ENCODE results near the gene GARIN5B. TPM values are rescaled to one million over a fixed set of nuclear protein-coding genes. Genes with fewer than 3 reads are reported as not detected.

GARIN5B gene
- total and polyA plus RNA-seq, 12 donors = not detected

DNA sequence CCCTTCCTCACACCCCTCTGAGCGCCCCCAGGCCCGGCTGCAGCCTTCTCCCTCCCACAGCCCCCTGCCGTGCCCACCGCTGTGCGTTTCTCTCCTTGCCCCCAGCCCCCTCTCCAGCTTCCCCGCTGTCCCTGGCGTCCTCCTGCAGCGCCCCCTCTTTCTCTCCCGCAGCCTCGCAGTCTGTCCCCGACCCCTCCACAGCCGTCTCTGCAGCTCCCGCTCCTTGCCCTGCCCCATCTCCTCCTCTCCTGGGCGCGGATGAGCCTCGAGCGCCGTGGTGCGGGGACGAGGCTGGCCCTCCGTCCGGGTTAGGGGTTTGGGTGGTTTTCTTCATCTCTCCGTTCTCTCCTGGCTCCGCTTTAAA, 22.3 kb downstream of the GARIN5B start:
- peak overlapping the region in 5 of 10 donors; percentile 90 to 93 (median 93) for H3K27ac ChIP-seq
- H3K4me1 ChIP-seq = peaks cover 7 to 28% (median 21%) of the 10 kb centered on the region in 9 donors
- peaks cover 0 to 26% (median 7%) of the 10 kb centered on the region in 9 donors for H3K36me3 ChIP-seq
- WGBS, 2 donors = 2 to 6% methylated on average over 23 to 24 of the region's 24 CpGs
- peak overlapping the region in 9 of 10 donors; percentile 67 to 92 (median 73) for H3K4me3 ChIP-seq
- DNase-seq (no peak), ATAC-seq (no peak)
- no peaks in the 10 kb centered on the region for H3K9me3 ChIP-seq
- no peaks in the 10 kb centered on the region for H3K27me3 ChIP-seq
- intact Hi-C loops (cut with DNase I) = loop anchor here in 1 of 10 donors (2.0 kb wide), 1 partner anchor 42 kb away; no protein-coding TSS in a partner anchor
- no peak for TF ChIP-seq CTCF (IDR thresholded peaks at IDR 0.05)

GRCh38 chr19:55339889-55340783, 22.9 kb downstream of the GARIN5B start:
- 3 to 5% methylated on average over 17 to 44 of the region's 44 CpGs for WGBS, 2 donors
- H3K9me3 ChIP-seq = no peaks in the 10 kb centered on the region
- intact Hi-C loops (cut with DNase I) = loop anchor here in 4 of 10 donors (1.0 to 5.0 kb wide), 4 partner anchors 38 to 45 kb away; partner anchors contain the start of genes RPL28 (in 3 of the 4) and TMEM238 (in 1 of the 4)
- H3K27ac ChIP-seq = peak overlapping the region; percentile 21 to 93 (median 87)
- DNase-seq (no peak), ATAC-seq (peak in 2 of 8 donors; percentile 0 to 1)
- H3K4me3 ChIP-seq = peak overlapping the region; percentile 33 to 92 (median 72)
- H3K36me3 ChIP-seq = peaks cover 0 to 26% (median 7%) of the 10 kb centered on the region in 9 donors
- H3K27me3 ChIP-seq = no peaks in the 10 kb centered on the region
- peaks cover 7 to 24% (median 19%) of the 10 kb centered on the region in 9 donors for H3K4me1 ChIP-seq
- TF ChIP-seq CTCF (IDR thresholded peaks at IDR 0.05) = no peak

DNA sequence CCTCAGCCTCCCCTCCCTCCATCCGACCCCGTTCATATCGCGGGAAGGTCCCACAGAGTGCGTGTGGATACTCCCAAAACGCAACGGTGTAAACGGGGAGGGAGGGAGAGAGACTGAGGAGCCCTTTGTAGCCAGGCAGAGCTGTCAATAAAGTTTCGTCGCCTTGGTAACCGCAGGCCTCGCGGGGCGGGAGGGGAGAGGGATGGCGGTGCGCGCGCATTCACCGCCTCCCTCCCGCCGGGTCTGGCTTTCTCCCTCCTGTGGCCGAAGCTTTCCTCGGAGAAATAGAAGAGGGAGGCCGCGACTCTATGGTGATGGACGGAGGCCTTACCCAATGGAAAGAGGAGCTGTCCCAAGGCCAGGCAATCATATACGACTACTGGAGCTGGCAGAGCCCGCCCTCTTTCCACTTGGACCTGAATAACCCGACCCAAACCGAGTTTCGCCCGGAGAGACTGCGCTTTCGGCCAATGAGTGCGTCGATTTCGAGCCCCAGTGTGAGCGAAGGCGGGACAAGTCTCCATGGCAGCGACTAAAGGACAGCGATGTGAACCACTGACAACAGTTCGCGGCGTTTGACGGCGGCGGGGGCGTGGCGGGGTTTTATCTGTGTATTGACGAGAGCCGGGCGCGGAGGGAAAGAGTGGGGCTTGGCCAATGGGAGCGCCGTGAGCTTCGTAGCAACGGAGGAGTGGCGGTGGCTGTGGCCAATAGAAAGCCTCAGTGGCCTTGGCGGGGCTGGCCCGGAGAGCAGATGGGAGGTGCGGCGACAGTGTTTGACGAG, 23.8 kb downstream of the GARIN5B start, which contains the start of gene KMT5C:
Gene KMT5C, plus strand, starts transcription at position 772 of the 784 bp plus-strand sequence. CDS start 2,061 bp downstream, outside the sequence.
- no peaks in the 10 kb centered on the region for H3K9me3 ChIP-seq
- H3K4me1 ChIP-seq = peaks cover 7 to 24% (median 19%) of the 10 kb centered on the region in 9 donors
- peak; percentile 91 to 97 (median 95) for ATAC-seq
- intact Hi-C loops (cut with DNase I) = loop anchor here in 4 of 10 donors (1.0 to 5.0 kb wide), 3 partner anchors 37 to 46 kb away; partner anchors contain the start of genes RPL28 (in 3 of the 4) and TMEM238 (in 1 of the 4)
- TF ChIP-seq CTCF (IDR thresholded peaks at IDR 0.05) = peak in 8 of 9 donors; percentile 26 to 68 (median 50)
- 0% methylated on average over 63 of the region's 63 CpGs for WGBS, 2 donors
- peak within 1 kb of the TSS; percentile 65 to 95 (median 90) for H3K27ac ChIP-seq
- H3K27me3 ChIP-seq = peaks cover 0 to 7% (median 0%) of the 10 kb centered on the region in 7 donors
- peak within 1 kb of the TSS; percentile 33 to 92 (median 72) for H3K4me3 ChIP-seq
- peaks cover 0 to 24% (median 7%) of the 10 kb centered on the region in 9 donors for H3K36me3 ChIP-seq
- DNase-seq = peak; percentile 100

Measured in heart right ventricle (tissue), 16 donors.